ENCODE data around the gene ARHGAP27.
A peak's percentile ranks its signal among the peaks of the same experiment; 100 is the strongest.
"Not testable (repeated sequence)": the region's sequence is repeated elsewhere in the genome, so short reads cannot be mapped to it uniquely, and the experiment has no call there.

Gene ARHGAP27

DNA sequence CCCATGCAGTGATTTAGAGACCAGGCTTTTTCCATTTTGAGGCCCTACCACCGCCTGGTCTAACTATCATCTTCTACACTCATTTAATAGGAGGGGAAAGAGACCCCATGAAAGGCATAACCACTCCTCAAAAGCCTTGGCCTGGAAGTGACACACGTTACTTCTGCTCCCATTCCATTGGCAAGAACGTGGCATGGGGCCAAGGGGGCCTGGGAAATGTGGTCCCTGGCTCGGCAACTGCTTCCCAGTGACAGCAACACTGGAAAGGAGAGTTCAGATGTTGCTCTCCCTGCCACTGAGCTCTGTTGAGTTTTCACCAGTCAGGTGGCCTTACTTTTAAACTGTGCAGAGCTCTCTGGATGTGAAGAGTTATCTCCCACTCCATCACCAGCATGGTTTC, 70.7 kb downstream of the ARHGAP27 start:
- DNase-seq = peak; percentile 43

DNA sequence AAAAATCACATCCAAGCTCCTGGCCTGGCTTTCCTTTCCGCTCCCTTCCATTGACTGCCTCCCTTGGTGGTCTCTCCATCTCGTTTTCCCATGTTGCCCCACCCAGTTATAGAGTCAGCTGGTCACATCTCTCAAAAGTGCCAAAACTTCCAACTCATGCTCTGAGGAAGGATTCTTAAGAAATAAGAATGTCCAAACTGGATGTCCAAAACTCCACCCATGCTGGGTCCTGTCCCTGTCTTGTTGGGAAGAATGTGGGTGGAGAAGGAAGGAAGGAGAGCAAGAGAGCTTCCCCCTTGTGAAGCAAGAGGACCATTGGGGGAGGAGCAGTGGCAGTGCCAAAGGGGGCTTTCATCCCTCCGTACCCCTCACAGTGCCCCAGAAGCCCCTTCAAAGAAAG, 71.2 kb downstream of the ARHGAP27 start:
- DNase-seq = peak; percentile 29

DNA sequence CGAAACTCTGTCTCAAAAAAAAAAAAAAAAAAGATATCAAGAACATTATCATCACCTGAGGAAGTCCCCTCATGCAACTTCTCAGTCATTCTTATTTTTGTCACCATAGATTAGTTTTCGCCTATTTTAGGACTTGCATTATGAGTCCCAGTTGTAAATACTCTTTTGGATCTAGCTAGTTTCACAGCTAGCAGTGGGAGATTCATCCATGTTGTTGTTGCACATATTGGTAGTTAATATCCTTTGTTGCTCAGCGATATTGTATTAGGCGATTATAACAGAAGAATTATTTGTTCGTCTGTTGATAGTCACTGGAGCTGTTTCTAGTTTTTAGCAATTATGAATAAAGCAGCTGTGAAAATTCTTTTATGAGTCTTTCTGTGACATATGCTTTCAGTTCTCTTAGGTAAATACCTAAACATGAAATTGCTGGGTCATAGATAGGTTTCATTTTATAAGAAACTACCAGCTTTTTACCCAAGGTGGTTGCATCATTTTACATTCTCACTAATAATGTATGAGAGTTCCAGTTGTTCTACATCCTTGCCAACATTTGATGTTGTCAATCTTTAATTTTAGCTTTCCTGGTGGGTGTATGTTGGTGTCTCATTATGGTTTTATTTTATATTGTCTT, 75.2 kb downstream of the ARHGAP27 start:
- no peak for DNase-seq

DNA sequence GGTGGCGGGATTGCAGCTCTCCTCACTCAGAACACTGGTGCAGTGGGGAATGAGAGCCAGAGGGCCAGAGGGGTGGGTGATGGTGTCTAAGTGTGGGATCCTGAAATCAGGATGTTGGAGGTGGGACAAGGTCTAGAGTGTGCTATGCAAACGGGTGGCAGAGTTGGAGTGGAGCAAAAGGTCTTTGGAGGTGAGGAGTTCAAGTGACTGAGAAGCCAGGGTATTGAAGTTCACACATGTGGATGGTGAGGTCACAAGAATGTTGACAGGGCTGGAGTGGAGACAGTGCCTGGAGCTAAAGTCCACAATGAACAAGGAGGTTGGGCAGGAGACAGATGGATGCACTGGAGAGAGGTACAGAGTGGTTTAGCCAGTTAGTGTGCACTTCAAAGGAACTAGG, 77.6 kb downstream of the ARHGAP27 start:
- DNase-seq = peak; percentile 40

DNA sequence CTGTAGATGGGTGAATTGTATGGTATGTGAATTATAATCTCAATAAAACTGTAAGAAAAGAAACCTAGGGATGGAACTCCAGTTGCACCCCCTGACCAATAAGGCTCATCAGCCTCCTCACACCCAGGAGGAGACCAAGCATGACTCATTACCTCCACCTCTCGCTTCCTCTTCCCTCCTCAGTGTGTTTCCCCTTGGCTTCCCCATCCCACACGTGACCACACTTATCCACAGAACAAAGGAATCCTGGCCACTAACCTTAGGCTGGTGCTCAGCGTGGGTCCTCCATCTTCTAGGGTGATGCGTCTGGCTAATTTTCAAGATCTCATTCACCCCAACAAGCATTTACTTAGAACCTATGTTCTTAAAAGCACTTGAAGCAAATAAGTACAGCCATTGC, 79.6 kb downstream of the ARHGAP27 start:
- peak; percentile 56 for DNase-seq

DNA sequence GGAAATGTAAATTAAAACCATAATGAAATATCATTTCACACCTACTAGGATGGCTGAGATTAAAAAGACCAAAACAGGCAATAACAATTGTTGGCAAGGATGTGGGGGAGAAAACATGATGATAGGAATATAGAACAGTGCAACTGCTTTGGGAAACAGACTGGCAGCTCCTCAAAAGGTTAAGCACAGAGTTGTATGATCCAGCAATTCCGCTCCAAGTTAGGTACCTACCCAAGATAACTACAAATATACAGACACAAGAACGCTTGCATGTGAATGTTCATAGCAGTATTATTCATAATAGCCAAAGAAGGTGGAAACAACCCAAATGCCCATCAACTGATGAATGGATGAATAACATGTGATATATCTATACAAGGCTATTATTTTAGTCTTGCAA, 80.8 kb downstream of the ARHGAP27 start:
- no peak for DNase-seq

DNA sequence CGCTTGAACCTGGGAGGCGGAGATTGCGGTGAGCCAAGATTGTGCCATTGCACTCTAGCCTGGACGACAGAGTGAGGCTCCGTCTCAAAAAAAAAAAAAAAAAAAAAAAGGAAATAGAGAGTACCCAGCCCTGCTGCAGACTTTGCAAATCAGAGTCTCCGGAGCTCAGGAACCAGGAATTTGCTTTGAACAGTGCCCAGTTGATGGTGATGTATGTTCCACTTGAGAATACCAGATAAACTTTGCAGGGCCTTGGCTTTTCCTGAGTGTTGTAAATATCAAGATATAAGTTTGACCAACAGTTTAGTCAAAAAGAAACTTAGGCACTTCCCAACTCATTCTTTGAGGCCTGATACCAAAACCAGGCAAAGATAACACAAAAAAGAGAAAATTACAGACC, 85.2 kb downstream of the ARHGAP27 start:
- DNase-seq = no peak

DNA sequence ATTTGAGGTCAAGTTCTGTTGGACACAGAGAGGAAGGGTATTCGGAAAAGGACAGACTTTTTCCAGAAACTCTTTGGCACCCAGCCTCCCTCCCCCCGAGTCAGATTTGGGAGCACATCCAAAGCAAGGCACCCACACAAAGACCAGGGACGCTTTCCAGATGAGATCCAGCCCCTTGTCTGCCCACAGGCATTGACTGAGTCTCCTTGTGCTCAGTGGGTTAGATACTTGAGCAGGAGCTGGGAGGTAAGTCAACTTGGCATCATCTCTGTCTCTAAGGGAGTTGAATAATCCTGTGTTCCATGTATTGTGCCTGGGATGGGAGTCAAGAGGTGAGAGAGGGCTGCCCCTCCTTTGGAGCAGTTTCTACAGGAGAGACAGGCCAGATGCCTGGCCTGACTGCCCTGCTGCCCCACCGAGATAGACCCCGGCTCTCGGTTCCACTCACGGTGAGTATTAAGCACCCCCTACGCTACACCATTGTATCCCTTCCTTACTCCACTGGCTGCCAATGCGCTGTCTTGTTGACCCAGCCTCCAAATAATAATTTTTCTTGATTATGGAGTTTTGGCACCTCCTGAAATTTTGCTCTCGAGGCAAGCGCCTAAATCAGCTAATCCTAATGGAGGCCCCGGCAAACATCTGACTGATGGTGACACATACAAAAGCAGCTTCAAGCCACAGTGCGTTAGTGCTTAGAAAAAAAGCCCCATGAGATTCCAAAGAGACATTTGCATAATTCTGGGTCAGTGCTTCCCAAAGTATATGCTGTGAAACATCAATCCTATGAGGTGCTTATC, 86.3 kb downstream of the ARHGAP27 start:
- DNase-seq = no peak

DNA sequence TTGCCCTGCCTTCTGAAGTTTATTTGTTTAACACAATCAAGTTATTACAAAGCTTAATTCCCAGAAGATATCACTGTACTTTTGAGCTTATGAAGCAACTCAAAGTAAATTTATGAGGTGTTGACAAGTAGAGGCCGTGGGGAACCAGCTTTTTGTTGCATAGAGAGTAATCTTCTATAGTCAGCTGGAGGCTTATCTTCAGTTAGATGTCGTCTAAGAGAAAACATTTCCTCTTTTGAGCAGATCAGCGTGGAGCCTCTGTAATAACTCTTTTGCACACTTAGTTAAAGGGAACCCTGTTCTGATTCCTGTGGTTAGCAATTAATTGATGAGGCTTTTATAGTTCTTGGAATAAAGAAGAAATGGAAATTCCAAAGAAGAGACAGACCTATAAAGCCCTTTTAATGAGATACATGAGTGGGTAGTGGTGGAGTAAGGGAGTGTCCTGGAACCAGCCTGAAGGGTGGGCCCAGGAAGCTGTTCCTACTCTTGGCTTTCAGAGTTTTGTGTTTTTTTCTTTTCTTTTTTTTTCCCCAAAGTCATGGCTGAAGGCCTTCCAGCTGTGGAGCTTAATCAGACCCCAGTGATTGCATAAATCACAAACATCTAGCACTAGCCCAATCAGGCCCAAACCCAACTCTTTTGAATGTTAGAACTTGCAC, 87.0 kb downstream of the ARHGAP27 start:
- DNase-seq = no peak

DNA sequence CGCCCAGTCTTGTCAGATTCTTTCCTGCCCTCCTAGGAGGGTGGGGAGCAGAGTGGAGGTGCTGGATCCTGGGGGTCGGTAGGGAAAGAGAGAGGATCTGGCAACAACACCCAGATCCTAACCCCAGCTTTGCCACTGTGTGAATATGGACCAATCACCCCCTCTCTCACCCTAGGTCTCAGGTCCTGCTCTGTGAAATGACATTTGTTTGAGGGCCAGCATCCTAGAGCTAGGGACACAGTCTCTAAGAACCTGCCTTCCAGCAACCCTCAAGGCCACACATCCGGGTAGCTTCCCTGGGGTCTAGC, 87.5 kb downstream of the ARHGAP27 start:
- peak; percentile 40 for DNase-seq

DNA sequence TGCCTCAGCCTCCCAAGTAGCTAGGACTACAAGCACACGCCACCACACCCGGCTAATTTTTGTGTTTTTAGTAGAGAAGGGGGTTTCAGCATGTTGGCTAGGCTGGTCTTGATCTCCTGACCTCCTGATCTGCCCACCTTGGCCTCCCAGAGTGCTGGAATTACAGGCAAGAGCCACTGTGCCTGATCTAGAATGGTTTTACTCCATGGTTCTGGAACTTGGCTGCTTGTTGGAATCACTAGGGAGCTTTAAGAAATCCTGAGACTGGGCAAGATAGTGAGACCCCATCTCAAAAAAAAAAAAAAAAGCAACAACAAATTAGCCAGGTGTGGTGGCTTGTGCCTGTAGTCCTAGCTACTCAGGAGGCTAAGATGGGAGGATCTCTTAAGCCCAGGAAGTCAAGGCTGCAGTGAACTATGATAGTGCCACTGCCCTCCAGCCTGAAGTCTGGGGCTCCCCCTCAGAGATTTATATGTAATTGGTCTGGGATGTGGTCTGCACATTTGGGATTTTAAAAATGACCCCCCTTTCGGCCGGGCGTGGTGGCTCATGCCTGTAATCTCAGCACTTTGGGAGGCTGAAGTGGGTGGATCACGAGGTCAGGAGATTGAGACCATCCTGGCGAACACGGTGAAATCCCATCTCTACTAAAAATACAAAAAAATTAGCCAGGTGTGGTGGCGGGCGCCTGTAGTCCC, 88.6 kb downstream of the ARHGAP27 start:
- not testable (repeated sequence) for DNase-seq

All from activated CD8-positive, alpha-beta memory T cell treated with anti-CD3 and anti-CD28 coated beads, Interleukin-2, amount 50 U/mL, for 48 hours (primary cell).